K562 (cell line): ENCODE data around the gene MYOM1. TPM values are rescaled to one million over a fixed set of nuclear protein-coding genes. Genes with fewer than 3 reads are reported as not detected.
A peak's percentile ranks its signal among the peaks of the same experiment; 100 is the strongest.

Experiments
- ADNP ChIP-seq: fragments of 200-800 bp; sonication (Bioruptor generic); IDR thresholded peaks from 2 replicates; pipeline ENCODE4 v1.6.1; 2016; ENCODE audit warnings: missing genetic modification characterization, missing compliant biosample characterization
- BHLHE40 ChIP-seq: IDR thresholded peaks from 2 replicates; pipeline ENCODE4 v1.6.1; 2011; ENCODE audit warnings: low read length, improper control_type of control experiment
- CREM ChIP-seq: IDR thresholded peaks from 2 replicates; pipeline ENCODE4 v1.6.1; 2014; ENCODE audit warnings: antibody characterized with exemption, low read depth
- ESRRA ChIP-seq: fragments of 450-650 bp; IDR thresholded peaks from 2 replicates; pipeline ENCODE4 v1.6.1; 2014; ENCODE audit warnings: low read depth, mild to moderate bottlenecking, moderate library complexity, borderline replicate concordance
- HOXB6 ChIP-seq: fragments of 250-450 bp; sonication (Bioruptor Pico); IDR thresholded peaks from 2 replicates; pipeline ENCODE4 v1.5.1; 2022; ENCODE audit warnings: mild to moderate bottlenecking, borderline replicate concordance
- KDM1A ChIP-seq, 2 experiments: fragments of 450-650 bp; IDR thresholded peaks; 2 replicates each; pipeline ENCODE4 v1.6.1; 2016; ENCODE audit warnings: mild to moderate bottlenecking in 2 of 2
- KHSRP ChIP-seq: fragments of 450-650 bp; IDR thresholded peaks from 2 replicates; pipeline ENCODE4 v1.6.1; 2017
- NCOA4 ChIP-seq: fragments of 450-650 bp; IDR thresholded peaks from 2 replicates; pipeline ENCODE4 v1.6.1; 2018; ENCODE audit warnings: mild to moderate bottlenecking; ENCODE audit not compliant: partially characterized antibody
- NFRKB ChIP-seq: fragments of 450-650 bp; IDR thresholded peaks from 2 replicates; pipeline ENCODE4 v1.6.1; 2016; ENCODE audit warnings: low read depth
- PURB ChIP-seq: sonication (generic); formaldehyde crosslinking; IDR thresholded peaks from 2 replicates; pipeline ENCODE4 v1.9.0; 2021; ENCODE audit warnings: low read depth, mild to moderate bottlenecking, missing genetic modification reagents
- RBBP5 ChIP-seq: fragments of 200-600 bp; sonication (generic); IDR thresholded peaks from 2 replicates; pipeline ENCODE4 v1.6.1; 2012; ENCODE audit warnings: borderline replicate concordance, mild to moderate bottlenecking, low read length, control low read depth, inconsistent platforms; ENCODE audit not compliant: insufficient read depth, poor library complexity, severe bottlenecking
- RFX5 ChIP-seq: IDR thresholded peaks from 2 replicates; pipeline ENCODE4 v1.6.1; 2011; ENCODE audit warnings: low read depth, mild to moderate bottlenecking, improper control_type of control experiment, low read length
- YBX1 ChIP-seq: fragments of 450-650 bp; IDR thresholded peaks from 2 replicates; pipeline ENCODE4 v1.7.1; 2016; ENCODE audit warnings: mild to moderate bottlenecking
- ZNF24 ChIP-seq: fragments of 450-650 bp; IDR thresholded peaks from 2 replicates; pipeline ENCODE4 v1.6.1; 2016
- ZNF274 ChIP-seq: IDR thresholded peaks from 2 replicates; pipeline ENCODE4 v1.6.1; 2011; ENCODE audit warnings: low read depth, mild to moderate bottlenecking, low read length, moderate library complexity, borderline replicate concordance
- polyA plus RNA-seq, 8 experiments: library from polyadenylated mRNA; depleted of rRNA in 4 of 8; stranded (reverse) in 5 of 8; unstranded in 3 of 8; fragments of >200 nt; fragmentation: Nextera tagmentation in 2 of 8; fragmentation: Illumina TruSeq in 1 of 8; extraction: Ambion mirVana in 2 of 8; extraction: Trizol in 1 of 8; gene quantifications; 2 replicates each; pipeline versions ENCODE4 v1.2.1 to v1.2.3, GENCODE V29; 2011 to 2014; ENCODE audit warnings: inconsistent platforms in 1 of 8, missing spikeins in 1 of 8
- total RNA-seq, 7 experiments: library from RNA; depleted of rRNA in 6 of 7; stranded (reverse); fragments of >200 nt in 6 of 7; fragmentation: Illumina TruSeq in 2 of 7; extraction: Trizol in 2 of 7; gene quantifications; 2 replicates each; pipeline versions ENCODE4 v1.2.1 to v1.2.3, GENCODE V29; 2011 to 2021; ENCODE audit warnings: low replicate concordance in 1 of 7
- TF ChIP-seq, protein P1 (sequence below): fragments of 250-450 bp; sonication (Bioruptor Pico); IDR thresholded peaks from 2 replicates; pipeline ENCODE4 v1.9.0; 2021; ENCODE audit warnings: mild to moderate bottlenecking
- TF ChIP-seq, protein P2 (sequence below): fragments of 250-450 bp; sonication (Bioruptor Pico); IDR thresholded peaks from 2 replicates; pipeline ENCODE4 v1.5.0; 2020; ENCODE audit warnings: mild to moderate bottlenecking
- TF ChIP-seq, protein P3 (sequence below): fragments of 150-350 bp; IDR thresholded peaks from 2 replicates; pipeline ENCODE4 v1.6.1; 2014; ENCODE audit warnings: low read depth, mild to moderate bottlenecking, low read length, borderline replicate concordance
- TF ChIP-seq, protein P4 (sequence below): sonication (generic); formaldehyde crosslinking; IDR thresholded peaks from 2 replicates; pipeline ENCODE4 v1.4.0; 2020; ENCODE audit warnings: mild to moderate bottlenecking, missing genetic modification reagents

Gene MYOM1
- total and polyA plus RNA-seq, 9 of the 15 experiments (the other 6 are each of a cell fraction or from before 2014, with no cell fraction given): 0.01 to 0.62 (median 0.25) TPM

DNA sequence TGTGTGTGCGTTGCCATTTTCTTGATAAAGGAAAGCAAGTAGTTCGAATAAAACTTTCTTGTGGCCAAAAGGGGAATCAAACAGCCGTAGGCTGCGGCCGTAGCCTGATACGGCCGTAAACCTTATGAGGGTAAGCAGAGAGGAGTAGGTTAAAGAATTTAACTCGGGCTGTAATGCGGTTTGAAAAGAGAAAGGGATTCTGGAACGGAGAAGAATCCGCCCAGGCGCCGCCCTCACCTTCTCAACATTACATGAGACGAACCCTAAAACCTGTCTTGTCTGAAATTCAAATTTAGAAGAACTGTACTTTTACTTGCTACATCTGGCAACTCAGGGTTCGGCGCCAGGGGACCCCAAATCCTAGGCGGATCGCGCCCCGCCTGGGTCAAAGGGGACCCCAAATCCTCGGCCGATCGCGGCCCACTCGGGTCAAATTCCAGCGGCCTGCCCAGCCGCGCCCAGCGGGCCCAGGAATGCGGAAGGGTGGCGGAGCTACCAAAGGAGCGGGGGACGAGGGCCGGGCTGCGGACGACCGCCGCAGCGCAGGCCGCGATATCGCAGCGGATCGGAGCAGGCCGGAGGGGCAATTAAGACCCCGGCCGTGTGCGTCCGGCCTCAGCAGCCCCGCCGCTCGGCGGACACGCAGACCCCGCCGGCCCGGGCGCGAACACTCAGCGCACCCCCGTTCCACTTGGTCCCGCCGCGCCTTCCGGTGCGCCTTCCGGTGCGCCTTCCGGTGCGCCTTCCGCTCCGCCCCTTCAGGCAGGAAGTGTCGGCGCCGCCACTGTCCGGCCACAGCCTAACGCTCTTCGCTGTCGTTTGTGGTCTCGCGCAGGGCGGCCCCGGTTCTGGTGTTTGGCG, 41.8 kb upstream of the MYOM1 start, which contains the start of gene MYL12B (continued):
- TF ChIP-seq, protein P1, sequence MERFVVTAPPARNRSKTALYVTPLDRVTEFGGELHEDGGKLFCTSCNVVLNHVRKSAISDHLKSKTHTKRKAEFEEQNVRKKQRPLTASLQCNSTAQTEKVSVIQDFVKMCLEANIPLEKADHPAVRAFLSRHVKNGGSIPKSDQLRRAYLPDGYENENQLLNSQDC (CRISPR knock-in tag): 0 out of 2 replicates have a peak, but pooled peaks have one; percentile 31
- TF ChIP-seq RFX5 (no peak), ADNP (tag) (no peak), YBX1 (no peak), BHLHE40 (peak; percentile 92), NCOA4 (no peak), RBBP5 (peak; percentile 100), PURB (CRISPR knock-in tag) (no peak), CREM (peak; percentile 68; the same call in 1 of the 2 replicates), KDM1A (IDR thresholded peaks at IDR 0.05) (no peak; a peak in 1 of 4 replicates), KHSRP (no peak), ZNF274 (no peak; the same call in 1 of the 2 replicates), ESRRA (peak; percentile 64; the same call in 1 of the 2 replicates), NFRKB (peak; percentile 85; the same call in 1 of the 2 replicates), HOXB6 (no peak), ZNF24 (0 out of 2 replicates have a peak, but pooled peaks have one; percentile 28)
- TF ChIP-seq, protein P2, sequence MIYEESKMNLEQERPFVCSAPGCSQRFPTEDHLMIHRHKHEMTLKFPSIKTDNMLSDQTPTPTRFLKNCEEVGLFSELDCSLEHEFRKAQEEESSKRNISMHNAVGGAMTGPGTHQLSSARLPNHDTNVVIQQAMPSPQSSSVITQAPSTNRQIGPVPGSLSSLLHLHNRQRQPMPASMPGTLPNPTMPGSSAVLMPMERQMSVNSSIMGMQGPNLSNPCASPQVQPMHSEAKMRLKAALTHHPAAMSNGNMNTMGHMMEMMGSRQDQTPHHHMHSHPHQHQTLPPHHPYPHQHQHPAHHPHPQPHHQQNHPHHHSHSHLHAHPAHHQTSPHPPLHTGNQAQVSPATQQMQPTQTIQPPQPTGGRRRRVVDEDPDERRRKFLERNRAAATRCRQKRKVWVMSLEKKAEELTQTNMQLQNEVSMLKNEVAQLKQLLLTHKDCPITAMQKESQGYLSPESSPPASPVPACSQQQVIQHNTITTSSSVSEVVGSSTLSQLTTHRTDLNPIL (CRISPR knock-in tag): no peak
- TF ChIP-seq, protein P3, sequence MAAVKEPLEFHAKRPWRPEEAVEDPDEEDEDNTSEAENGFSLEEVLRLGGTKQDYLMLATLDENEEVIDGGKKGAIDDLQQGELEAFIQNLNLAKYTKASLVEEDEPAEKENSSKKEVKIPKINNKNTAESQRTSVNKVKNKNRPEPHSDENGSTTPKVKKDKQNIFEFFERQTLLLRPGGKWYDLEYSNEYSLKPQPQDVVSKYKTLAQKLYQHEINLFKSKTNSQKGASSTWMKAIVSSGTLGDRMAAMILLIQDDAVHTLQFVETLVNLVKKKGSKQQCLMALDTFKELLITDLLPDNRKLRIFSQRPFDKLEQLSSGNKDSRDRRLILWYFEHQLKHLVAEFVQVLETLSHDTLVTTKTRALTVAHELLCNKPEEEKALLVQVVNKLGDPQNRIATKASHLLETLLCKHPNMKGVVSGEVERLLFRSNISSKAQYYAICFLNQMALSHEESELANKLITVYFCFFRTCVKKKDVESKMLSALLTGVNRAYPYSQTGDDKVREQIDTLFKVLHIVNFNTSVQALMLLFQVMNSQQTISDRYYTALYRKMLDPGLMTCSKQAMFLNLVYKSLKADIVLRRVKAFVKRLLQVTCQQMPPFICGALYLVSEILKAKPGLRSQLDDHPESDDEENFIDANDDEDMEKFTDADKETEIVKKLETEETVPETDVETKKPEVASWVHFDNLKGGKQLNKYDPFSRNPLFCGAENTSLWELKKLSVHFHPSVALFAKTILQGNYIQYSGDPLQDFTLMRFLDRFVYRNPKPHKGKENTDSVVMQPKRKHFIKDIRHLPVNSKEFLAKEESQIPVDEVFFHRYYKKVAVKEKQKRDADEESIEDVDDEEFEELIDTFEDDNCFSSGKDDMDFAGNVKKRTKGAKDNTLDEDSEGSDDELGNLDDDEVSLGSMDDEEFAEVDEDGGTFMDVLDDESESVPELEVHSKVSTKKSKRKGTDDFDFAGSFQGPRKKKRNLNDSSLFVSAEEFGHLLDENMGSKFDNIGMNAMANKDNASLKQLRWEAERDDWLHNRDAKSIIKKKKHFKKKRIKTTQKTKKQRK: no peak
- TF ChIP-seq, protein P4, sequence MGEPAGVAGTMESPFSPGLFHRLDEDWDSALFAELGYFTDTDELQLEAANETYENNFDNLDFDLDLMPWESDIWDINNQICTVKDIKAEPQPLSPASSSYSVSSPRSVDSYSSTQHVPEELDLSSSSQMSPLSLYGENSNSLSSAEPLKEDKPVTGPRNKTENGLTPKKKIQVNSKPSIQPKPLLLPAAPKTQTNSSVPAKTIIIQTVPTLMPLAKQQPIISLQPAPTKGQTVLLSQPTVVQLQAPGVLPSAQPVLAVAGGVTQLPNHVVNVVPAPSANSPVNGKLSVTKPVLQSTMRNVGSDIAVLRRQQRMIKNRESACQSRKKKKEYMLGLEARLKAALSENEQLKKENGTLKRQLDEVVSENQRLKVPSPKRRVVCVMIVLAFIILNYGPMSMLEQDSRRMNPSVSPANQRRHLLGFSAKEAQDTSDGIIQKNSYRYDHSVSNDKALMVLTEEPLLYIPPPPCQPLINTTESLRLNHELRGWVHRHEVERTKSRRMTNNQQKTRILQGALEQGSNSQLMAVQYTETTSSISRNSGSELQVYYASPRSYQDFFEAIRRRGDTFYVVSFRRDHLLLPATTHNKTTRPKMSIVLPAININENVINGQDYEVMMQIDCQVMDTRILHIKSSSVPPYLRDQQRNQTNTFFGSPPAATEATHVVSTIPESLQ (CRISPR knock-in tag): peak; percentile 81
